CD14-positive monocyte (primary cell): ENCODE results near the gene NCBP1. TPM values are rescaled to one million over a fixed set of nuclear protein-coding genes. Genes with fewer than 3 reads are reported as not detected.

Experiments used
- DNase-seq, 3 donors: peaks; one replicate each; pipeline ENCODE4 v3.0.0-alpha.2; 2011 to 2022
- H2AFZ ChIP-seq: 2 replicates; pipeline ENCODE4 v1.6.0; 2012; ENCODE audit warnings: mild to moderate bottlenecking, low read depth, low read length, inconsistent platforms; ENCODE audit not compliant: insufficient read depth, poor library complexity, severe bottlenecking
- H3K27ac ChIP-seq, 2 donors: 1 replicate in 1 of 2; 2 replicates in 1 of 2; pipeline ENCODE4 v1.5.1; 2012 to 2013; ENCODE audit warnings: low read length in 2 of 2, control low read depth in 1 of 2, inconsistent platforms in 1 of 2, low read depth in 1 of 2, mild to moderate bottlenecking in 1 of 2
- H3K27me3 ChIP-seq, 2 donors: one replicate each; pipeline versions ENCODE4 v1.6.0 to v1.6.1; 2011 to 2013; ENCODE audit warnings: low read length in 2 of 2; ENCODE audit not compliant: control insufficient read depth in 2 of 2, insufficient read depth in 2 of 2
- H3K36me3 ChIP-seq, 2 donors: replicated peaks in 1 of 2; 1 replicate in 1 of 2; 2 replicates in 1 of 2; pipeline versions ENCODE4 v1.5.1 to v1.6.1; 2012 to 2013; ENCODE audit warnings: low read length in 2 of 2, control low read depth in 1 of 2, inconsistent platforms in 1 of 2, mild to moderate bottlenecking in 1 of 2; ENCODE audit not compliant: insufficient read depth in 2 of 2, control insufficient read depth in 1 of 2
- H3K4me1 ChIP-seq, 2 donors: 1 replicate in 1 of 2; 2 replicates in 1 of 2; pipeline versions ENCODE4 v1.5.1 to v1.6.1; 2012 to 2013; ENCODE audit warnings: low read length in 2 of 2, control low read depth in 1 of 2, inconsistent platforms in 1 of 2, mild to moderate bottlenecking in 1 of 2, moderate library complexity in 1 of 2; ENCODE audit not compliant: insufficient read depth in 2 of 2, control insufficient read depth in 1 of 2
- H3K4me2 ChIP-seq: replicated peaks from 2 replicates; pipeline ENCODE3; 2012; ENCODE audit warnings: low read length, moderate library complexity, mild to moderate bottlenecking; ENCODE audit not compliant: poor library complexity, severe bottlenecking; ENCODE audit errors: extremely low read depth
- H3K4me3 ChIP-seq, 3 experiments: fragments of 200-600 bp in 1 of 3; sonication (generic) in 1 of 3; replicated peaks in 1 of 3; 1 replicate in 2 of 3; 2 replicates in 1 of 3; pipeline ENCODE4 v1.5.1; 2011 to 2013; ENCODE audit warnings: low read length in 3 of 3, mild to moderate bottlenecking in 3 of 3, control low read depth in 2 of 3, low read depth in 2 of 3, inconsistent platforms in 1 of 3, moderate library complexity in 1 of 3
- H3K79me2 ChIP-seq: 2 replicates; pipeline ENCODE4 v1.6.0; 2012; ENCODE audit warnings: mild to moderate bottlenecking, control low read depth, inconsistent platforms, low read length, moderate library complexity; ENCODE audit not compliant: insufficient read depth
- H3K9ac ChIP-seq: 2 replicates; pipeline ENCODE4 v1.6.0; 2017; ENCODE audit warnings: low read length, mild to moderate bottlenecking; ENCODE audit not compliant: insufficient read depth, poor library complexity, severe bottlenecking
- H3K9me3 ChIP-seq, 2 donors: replicated peaks in 1 of 2; 1 replicate in 1 of 2; 2 replicates in 1 of 2; pipeline versions ENCODE4 v1.5.1 to v1.6.1; 2012 to 2013; ENCODE audit warnings: low read length in 2 of 2, control low read depth in 1 of 2; ENCODE audit not compliant: control insufficient read depth in 1 of 2, insufficient read depth in 1 of 2
- H4K20me1 ChIP-seq: 2 replicates; pipeline ENCODE4 v1.6.0; 2012; ENCODE audit warnings: mild to moderate bottlenecking, low read length, control low read depth, moderate library complexity; ENCODE audit not compliant: insufficient read depth
- H3K27ac Mint-ChIP-seq, 7 donors: one replicate each; pipeline ENCODE4 v1.8.0; 2020; ENCODE audit warnings: mild to moderate bottlenecking in 7 of 7, mixed read lengths in 7 of 7, moderate library complexity in 6 of 7, inconsistent platforms in 2 of 7
- H3K27me3 Mint-ChIP-seq, 3 donors: one replicate each; pipeline ENCODE4 v1.8.0; 2021 to 2022; ENCODE audit warnings: low read depth in 3 of 3, mild to moderate bottlenecking in 3 of 3, mixed read lengths in 3 of 3, moderate library complexity in 3 of 3, inconsistent platforms in 1 of 3
- H3K36me3 Mint-ChIP-seq, 2 donors: one replicate each; pipeline ENCODE4 v1.8.0; 2020; ENCODE audit warnings: mixed read lengths in 2 of 2, inconsistent platforms in 1 of 2, mild to moderate bottlenecking in 1 of 2
- H3K4me1 Mint-ChIP-seq: one replicate; pipeline ENCODE4 v1.8.0; 2020; ENCODE audit warnings: mild to moderate bottlenecking, mixed read lengths
- H3K4me3 Mint-ChIP-seq, 2 donors: one replicate each; pipeline ENCODE4 v1.8.0; 2020; ENCODE audit warnings: mild to moderate bottlenecking in 2 of 2, mixed read lengths in 2 of 2, moderate library complexity in 1 of 2
- H3K9me3 Mint-ChIP-seq, 7 donors: one replicate each; pipeline ENCODE4 v1.8.0; 2020 to 2022; ENCODE audit warnings: mixed read lengths in 7 of 7, mild to moderate bottlenecking in 6 of 7, moderate library complexity in 6 of 7, inconsistent platforms in 2 of 7
- CTCF ChIP-seq: fragments of 200-600 bp; IDR thresholded peaks from one replicate; pipeline ENCODE4 v1.8.0; 2022; ENCODE audit warnings: antibody characterized with exemption, mild to moderate bottlenecking
- WGBS: methylation state at CpG from one replicate; pipeline ENCODE4 v1.1.5; 2013; ENCODE audit warnings: missing lambda C conversion rate; ENCODE audit not compliant: insufficient coverage; 5-methylcytosine and 5-hydroxymethylcytosine counted together
- intact Hi-C, 2 donors: fragments of 100-400 bp; cut with micrococcal nuclease; formaldehyde crosslinking; loops; one replicate each; pipeline versions ENCODE4 v1.15.0 to v1.15.1; 2023
- polyA plus RNA-seq, 3 donors: library from polyadenylated mRNA; depleted of rRNA in 1 of 3; unstranded in 2 of 3; stranded (reverse) in 1 of 3; fragments of 300-500 nt in 2 of 3; fragments of >200 nt in 1 of 3; fragmentation: Illumina TruSeq in 2 of 3; gene quantifications; 1 replicate in 2 of 3; 2 replicates in 1 of 3; pipeline ENCODE4 v1.2.3, GENCODE V29; 2012 to 2021

Gene NCBP1
- polyA plus RNA-seq, 3 donors: 8.9 to 15.8 (median 11.1) TPM

GRCh38 chr9:97717866-97718265, 84.2 kb downstream of the NCBP1 start:
- no peak for TF ChIP-seq CTCF
- H3K9me3 ChIP-seq: peaks cover 0 to 8% of the 10 kb centered on the region in 2 donors
- Mint-ChIP-seq H3K4me3 (no peak overlapping the region), H3K36me3 (no peaks in the 10 kb centered on the region), H3K27ac (no peak overlapping the region), H3K9me3 (peaks cover 3 to 11% (median 6%) of the 10 kb centered on the region in 7 donors), H3K27me3 (peaks cover 26 to 35% (median 31%) of the 10 kb centered on the region in 3 donors), H3K4me1 (no peaks in the 10 kb centered on the region)
- no peaks in the 10 kb centered on the region for H4K20me1 ChIP-seq
- H3K79me2 ChIP-seq: no peaks in the 10 kb centered on the region
- H3K27me3 ChIP-seq: peaks cover 6 to 18% of the 10 kb centered on the region in 2 donors
- no peak overlapping the region for H3K27ac ChIP-seq
- 100% methylated on average over 1 of the region's 3 CpGs for WGBS
- intact Hi-C loops: loop anchor here (10.0 kb wide), 2 partner anchors 187 to 317 kb away; no protein-coding TSS in a partner anchor
- no peak for DNase-seq
- no peaks in the 10 kb centered on the region for H3K4me1 ChIP-seq
- H3K36me3 ChIP-seq: no peaks in the 10 kb centered on the region
- no peak overlapping the region for H3K4me2 ChIP-seq
- H3K9ac ChIP-seq: no peak overlapping the region
- no peak overlapping the region for H3K4me3 ChIP-seq
- no peak overlapping the region for H2AFZ ChIP-seq

- Mint-ChIP-seq H3K4me3 (no peak overlapping the region), H3K36me3 (no peaks in the 10 kb centered on the region), H3K4me1 (no peaks in the 10 kb centered on the region), H3K9me3 (peaks cover 3 to 11% (median 6%) of the 10 kb centered on the region in 7 donors), H3K27me3 (peaks cover 24 to 34% (median 29%) of the 10 kb centered on the region in 3 donors), H3K27ac (no peak overlapping the region)
- Histone ChIP-seq H3K27me3 (peaks cover 4 to 17% of the 10 kb centered on the region in 2 donors), H3K79me2 (no peaks in the 10 kb centered on the region), H3K4me3 (no peak overlapping the region), H3K36me3 (no peaks in the 10 kb centered on the region), H2AFZ (no peak overlapping the region), H3K4me2 (no peak overlapping the region), H3K9me3 (peaks cover 0 to 8% of the 10 kb centered on the region in 2 donors), H3K4me1 (no peaks in the 10 kb centered on the region), H4K20me1 (no peaks in the 10 kb centered on the region), H3K9ac (no peak overlapping the region), H3K27ac (no peak overlapping the region)
- 85% methylated on average over 2 of the region's 2 CpGs for WGBS
- intact Hi-C loops: no loop called here
- DNase-seq: no peak
- TF ChIP-seq CTCF: no peak
These were observed 87.8 kb downstream of the NCBP1 start for GRCh38 chr9:97721396-97721795.
